GM15510 (cell line): ENCODE results near the gene HES4.

Experiments used
- POLR2A ChIP-seq: IDR thresholded peaks from 3 replicates; pipeline ENCODE4 v1.6.1; 2011; ENCODE audit warnings: borderline replicate concordance; ENCODE audit not compliant: insufficient read length; ENCODE audit errors: extremely low read depth

HES4 gene

DNA sequence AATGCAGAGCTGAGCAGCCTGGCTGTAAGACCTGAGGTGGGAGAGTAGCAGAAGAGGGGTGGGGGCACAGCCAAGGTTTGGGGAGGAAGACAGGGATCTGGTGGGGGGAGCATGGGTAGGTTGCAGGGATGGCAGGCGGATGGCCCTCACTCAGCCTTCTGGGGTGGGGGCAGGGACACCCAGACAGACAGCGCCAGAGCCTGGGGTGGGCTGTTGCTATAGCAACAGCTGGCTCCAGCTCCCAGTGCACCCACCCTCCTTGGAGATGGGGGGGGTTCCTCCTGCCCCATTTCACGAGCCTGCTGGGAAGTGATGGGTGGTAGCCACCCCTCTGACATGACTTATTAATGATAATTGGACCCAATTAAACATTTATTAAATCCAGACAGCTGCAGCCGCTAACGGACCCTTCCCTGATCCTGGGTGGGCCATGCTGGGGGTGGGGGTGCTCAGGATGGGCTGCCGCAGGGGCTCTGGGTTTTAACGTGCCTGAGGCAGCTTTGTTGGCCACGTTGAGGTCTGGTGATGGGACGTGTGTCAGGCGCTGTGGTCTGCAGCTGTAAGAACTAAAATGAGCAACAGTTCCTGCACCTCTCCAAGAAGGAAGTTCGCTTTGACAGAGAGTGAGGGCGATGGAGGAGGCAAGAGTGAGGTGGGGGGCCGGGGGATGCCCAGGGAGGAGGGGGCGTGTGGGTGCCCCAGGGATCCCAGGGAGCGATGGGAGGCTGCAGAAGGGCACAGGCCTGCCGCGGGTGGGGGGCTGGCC, 39.4 kb upstream of the HES4 start:
- no peak for TF ChIP-seq POLR2A

DNA sequence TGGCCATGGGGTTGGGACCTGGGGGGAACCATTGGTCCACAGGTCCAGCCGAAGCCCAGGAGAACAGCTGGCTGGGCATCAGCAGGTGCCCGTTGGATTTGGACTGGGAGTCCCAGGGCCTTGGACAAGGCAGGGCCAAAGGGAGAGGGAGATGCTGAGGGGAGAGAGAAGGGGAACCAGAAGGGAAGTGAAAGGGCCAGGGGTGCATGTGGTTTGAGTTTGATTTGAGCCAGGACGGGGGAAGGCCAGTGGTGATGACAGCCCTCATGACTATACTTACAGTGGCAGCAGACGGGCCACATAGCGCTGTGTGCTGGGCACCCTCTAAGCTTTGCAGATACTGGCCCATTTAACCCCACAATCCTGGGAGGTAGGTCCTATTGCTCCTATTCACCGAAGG, 38.8 kb upstream of the HES4 start:
- no peak for TF ChIP-seq POLR2A

DNA sequence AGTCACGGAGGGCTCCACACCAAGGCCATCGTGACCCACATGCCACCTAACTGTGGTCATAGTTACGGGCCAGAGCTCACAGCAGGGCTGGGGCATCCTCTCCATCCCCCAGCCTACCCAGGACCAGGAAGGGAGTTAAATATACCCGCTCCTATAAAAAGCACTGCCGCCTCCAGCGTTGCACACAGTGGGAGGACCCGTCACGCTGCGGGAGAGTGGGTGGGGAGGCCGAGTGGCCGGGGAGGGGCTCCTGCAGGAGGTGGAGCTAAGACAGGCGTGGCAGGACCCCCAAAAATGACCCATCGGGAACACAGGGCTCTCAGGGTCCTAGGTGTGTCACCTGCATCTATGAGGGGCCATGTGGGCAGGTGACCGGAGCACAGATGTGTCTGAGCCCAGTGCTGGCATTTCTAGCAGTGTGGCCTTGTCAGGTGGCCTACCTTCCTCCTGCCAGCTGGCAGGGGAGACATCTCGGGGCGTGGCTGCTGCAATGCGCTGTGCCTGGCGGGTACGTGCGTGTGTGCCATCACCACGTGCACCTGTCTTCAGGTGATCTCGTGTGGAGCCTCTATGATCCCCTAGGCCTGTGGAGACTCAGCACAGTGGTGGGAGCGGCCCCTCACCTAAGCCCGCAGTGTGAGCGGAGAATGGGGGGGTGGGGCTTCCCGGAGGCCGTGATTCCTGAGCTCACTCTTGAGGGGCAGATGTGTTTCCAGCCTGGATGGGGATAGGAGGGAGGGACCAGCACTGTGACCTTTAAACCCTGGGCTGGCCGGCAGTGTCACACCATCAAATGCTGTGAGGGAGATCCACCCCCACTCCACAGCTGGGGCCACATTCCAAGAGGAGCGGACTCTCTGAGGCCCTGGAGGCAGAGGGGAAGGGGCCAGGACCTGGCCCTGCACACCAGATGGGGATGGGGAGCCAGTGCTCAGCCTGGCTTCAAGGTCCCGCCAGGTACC, 37.8 kb upstream of the HES4 start:
- TF ChIP-seq POLR2A = no peak

DNA sequence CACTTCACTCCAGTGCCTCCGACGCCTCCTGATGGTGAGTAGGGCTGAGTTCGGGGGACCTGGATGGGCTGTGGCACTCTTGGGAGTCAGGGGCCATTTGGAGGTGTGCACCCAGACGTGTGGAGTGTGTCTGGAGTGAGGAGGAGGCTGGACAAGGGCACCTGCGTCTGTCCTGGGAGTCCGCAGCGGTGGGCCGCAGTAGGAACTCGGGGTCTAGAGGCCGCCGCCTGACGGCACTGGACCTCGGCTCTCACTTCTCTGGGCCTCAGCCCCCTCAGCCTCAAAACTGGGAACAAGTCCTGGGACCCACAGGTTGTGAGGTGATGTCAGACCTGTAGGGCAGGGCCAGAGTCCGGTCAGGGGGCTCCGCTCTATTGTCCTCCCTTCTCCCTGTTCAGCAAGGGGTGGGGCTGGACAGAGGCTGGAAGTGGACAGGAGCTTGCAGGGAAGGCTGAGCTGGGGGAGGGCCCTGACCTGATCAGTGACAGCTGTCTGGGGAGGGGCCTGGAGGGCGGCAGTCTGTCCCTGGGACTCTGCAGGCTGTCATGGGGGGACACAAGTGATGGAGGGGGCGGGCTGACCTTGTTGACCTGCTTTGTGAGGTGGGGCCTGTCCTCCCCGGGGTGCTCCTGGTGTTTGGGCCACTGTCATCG, 35.5 kb upstream of the HES4 start:
- no peak for TF ChIP-seq POLR2A

DNA sequence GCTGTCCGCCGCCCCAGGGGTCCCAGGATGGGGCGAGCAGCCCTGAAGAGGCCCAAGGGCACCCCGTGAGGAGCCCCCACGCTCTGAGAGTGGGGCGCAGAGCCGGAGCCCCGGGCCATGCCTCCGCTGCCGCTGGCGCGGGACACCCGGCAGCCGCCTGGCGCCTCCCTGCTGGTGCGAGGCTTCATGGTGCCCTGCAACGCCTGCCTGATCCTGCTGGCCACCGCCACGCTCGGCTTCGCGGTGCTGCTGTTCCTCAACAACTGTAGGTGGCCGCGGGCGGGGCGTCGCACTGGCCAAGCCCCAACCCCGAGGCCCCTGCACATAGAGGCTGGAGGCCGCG, 34.5 kb upstream of the HES4 start:
- TF ChIP-seq POLR2A = no peak

DNA sequence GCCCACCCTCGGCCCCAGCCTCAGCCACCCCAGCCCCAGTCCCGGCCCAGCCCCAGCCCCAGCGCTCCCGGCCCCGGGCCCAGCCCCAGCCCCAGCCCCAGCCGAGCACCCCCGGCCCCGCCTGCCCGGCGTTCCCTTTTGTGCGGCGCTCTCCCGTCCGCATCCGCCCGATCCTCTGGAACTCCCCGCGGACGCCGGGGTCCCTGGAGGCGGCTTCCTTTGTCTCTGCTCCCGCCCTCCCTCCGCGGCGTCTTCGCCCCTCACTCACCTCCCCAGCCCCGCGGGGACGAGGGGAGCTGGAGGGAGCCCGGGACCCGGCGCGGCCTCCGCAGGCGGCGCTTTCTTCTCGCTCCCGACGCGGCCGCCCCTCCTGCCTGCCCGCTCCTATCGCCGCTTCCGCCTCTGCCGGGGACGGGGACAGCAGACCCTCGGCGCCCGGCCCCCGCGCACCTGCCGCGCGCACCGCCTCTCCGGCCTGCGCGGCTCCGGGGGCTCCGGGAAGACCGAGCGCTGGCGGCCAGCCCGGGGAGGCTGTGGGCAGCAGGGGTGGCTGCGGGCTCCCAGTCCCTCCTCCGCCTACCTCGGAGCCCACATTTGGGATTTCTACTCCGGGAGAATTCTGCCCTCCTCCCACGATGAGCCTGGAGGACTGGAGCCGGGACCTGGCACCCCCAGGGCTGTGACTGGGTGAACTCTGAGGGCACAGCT, 34.0 kb upstream of the HES4 start:
- TF ChIP-seq POLR2A = no peak

DNA sequence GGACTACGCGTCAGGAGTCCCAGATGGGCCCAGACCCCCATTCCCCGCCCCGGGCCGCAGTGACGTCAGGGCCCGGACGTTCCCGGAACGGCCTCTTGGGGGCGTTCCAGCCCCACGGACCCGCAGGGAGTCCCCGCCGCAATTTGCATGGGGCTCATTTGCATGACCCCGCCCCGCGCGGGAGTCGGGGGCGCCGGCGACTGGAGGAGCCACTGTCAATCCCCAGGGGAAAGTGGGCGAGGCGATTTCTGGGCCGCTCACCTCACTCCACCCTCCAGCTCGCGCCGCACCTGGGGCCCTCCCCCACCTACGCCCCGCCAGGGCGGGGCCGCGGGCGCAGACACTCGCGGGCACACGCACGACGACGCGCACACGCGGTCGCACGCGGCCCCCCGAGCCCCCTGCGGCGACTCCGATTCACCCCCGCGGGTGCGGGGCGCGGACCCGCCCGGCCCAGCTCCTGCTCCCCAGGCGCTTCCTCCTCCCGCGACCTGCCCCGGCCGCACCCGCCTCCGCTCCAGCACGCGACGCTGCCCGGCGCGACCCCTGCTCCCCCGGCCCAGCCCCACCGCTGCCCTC, 33.2 kb upstream of the HES4 start:
- TF ChIP-seq POLR2A = peak; percentile 49

DNA sequence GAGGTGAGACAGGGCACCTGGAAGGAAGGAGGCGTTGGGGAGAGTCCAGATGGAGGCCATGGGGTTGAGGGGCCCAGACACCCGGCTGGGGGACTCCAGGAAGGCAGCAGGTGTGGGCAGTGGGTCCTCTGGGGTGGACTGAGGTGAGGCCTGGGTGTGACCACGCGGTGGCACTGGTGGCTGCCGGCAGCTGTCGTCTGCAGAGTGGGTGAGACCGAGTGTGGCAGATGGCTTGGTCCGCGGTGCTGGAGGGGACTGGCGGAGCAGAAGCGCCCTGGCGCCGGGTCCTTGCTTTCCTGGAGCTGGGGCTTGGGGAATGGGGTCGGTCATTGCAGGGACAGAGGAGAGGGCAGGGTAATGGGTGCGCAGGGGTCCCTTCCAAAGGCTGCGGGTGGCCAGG, 32.5 kb upstream of the HES4 start:
- no peak for TF ChIP-seq POLR2A

DNA sequence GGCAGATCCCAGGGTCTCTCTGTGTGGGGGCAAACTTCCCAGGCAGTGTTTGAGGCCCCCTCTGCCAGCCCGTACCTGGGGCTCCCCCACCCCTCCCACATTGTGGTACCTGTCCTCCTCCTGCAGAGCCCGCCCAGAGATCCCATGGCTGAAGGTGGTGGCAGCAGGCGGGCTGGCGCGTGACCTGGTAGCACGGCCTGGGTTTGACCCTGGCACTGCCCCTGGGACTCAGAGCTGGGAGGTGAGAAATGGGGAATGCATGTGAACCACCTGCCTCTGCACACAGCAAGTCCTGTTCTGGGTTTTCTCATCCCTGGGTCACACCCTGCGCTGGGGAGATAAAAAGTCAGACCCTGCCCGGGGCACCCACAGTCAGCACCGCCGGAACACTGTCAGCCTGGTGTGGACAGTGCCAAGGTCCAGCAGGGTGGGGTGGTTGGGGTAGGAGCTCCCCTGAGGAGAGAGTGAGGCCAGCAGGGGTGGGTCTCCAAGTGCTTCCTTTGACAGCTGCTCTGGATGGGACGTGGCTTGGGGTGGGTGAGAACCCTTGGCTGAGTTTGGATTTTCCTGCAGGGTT, 31.9 kb upstream of the HES4 start:
- no peak for TF ChIP-seq POLR2A

DNA sequence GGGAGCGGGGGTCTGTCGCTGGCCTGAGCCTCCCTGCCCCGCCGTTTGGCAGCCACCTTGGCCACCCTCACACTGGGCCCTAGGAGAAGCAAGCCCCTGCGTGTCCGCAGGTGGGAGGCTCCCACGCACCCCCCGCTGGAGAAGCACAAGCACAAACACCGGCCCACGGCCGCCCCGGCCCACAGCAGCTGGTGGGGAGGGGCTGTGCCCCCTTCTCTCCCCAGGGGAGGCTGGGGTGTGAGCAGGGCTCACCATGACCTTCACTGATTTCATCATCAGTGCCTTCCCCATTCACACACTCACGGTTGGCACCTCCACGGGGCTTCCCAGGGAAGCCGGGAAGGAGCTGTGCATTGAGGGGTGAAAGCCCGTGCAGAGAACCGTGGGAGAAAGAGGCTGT, 27.9 kb upstream of the HES4 start:
- no peak for TF ChIP-seq POLR2A

DNA sequence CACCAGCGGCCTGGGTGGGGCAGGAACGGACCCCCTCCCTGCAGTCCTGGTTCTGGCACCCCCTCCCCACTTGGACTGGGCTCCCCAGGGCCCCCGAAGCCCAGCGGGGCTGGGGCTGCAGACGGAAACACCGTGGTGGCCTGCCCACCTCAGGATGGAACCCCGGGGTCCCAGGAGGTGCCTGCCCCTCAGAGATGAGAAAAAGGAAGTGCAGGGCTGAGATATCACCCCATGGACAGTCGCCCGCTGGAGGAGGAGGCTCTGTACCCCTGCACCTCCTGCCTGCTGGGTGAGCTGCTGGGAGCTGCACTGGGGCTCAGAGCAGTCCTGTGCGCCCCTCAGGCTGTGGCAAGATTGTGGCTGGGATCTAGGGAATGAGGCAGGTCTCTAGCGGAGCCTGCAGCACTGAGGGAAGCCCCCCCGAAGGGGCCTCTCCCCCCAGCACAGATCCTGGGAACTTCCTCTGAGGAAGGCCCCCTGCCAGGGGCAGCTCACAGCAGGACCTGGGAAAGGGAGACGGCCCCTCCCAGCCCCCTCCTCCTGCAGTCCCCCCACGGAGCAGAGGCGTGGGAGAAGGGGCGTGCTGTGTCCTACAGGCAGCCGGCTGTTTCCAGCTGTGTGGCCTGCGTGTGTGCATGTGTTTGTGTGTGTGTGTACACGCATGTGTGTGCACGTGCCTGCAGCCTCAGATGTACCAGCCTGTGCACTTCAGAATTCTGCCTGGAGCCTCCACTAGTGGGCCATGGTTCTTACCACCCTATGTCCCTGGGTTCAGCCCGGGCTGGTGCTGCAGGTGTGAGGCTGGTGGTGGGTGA, 26.9 kb upstream of the HES4 start:
- no peak for TF ChIP-seq POLR2A

DNA sequence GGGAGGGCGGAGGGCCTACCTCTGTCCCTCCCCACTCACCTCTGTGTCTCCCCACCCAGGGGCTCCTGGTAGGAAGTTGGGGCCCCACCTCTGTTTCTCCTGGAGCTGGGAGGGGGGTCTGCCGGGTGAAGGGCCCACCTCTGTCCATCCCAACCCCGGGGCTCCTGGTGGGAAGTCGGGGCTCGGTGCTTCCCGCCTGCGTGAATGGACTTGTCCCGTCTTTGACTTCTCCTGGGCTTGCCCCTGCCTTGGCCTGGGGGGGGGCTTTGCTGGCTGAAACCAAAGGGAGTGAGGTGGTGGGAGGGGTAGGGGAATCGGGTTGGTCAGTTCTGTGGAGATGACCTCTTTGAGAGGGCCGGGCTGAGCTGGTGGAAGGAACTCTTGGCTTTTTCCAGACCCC, 25.8 kb upstream of the HES4 start:
- TF ChIP-seq POLR2A = no peak
